Spinal cord (tissue), 10 donors: Measurements from ENCODE around the gene PTPN14. TPM values are rescaled to one million over a fixed set of nuclear protein-coding genes. Genes with fewer than 3 reads are reported as not detected.

Experiments
- DNase-seq, 6 donors: peaks; one replicate each; pipeline versions ENCODE4 v3.0.0 to v3.0.0-alpha.2; 2013 to 2015; ENCODE audit warnings: low spot score in 6 of 6, low read depth in 4 of 6
- H3K27ac ChIP-seq: one replicate; pipeline ENCODE4 v1.5.1; 2013; ENCODE audit warnings: low read depth, low read length, control low read depth
- H3K27me3 ChIP-seq: one replicate; pipeline ENCODE4 v1.6.1; 2013; ENCODE audit warnings: low read length; ENCODE audit not compliant: control insufficient read depth, insufficient read depth
- H3K36me3 ChIP-seq: one replicate; pipeline ENCODE4 v1.6.1; 2013; ENCODE audit warnings: low read length; ENCODE audit not compliant: control insufficient read depth, insufficient read depth
- H3K4me1 ChIP-seq: one replicate; pipeline ENCODE4 v1.6.1; 2013; ENCODE audit warnings: low read length; ENCODE audit not compliant: control insufficient read depth, insufficient read depth
- H3K4me3 ChIP-seq: one replicate; pipeline ENCODE4 v1.5.1; 2013; ENCODE audit warnings: low read depth, low read length, control low read depth
- H3K9me3 ChIP-seq: one replicate; pipeline ENCODE4 v1.6.1; 2013; ENCODE audit warnings: low read length; ENCODE audit not compliant: control insufficient read depth, insufficient read depth
- WGBS: methylation state at CpG from one replicate; pipeline ENCODE4 v1.1.5; 2013; ENCODE audit warnings: missing lambda C conversion rate; ENCODE audit not compliant: insufficient coverage; 5-methylcytosine and 5-hydroxymethylcytosine counted together
- polyA plus RNA-seq, 2 donors: library from polyadenylated mRNA; unstranded; fragments of 120-200 nt; gene quantifications; one replicate each; pipeline ENCODE4 v1.2.1, GENCODE V29; 2013; ENCODE audit not compliant: insufficient read length in 2 of 2
- total RNA-seq, 2 donors: library from RNA; depleted of rRNA in 1 of 2; stranded (reverse); fragments of 120-200 nt in 1 of 2; fragments of >200 nt in 1 of 2; gene quantifications; one replicate each; pipeline versions ENCODE4 v1.2.3 to v1.2.4, GENCODE V29; 2013 to 2014
- donor health status: healthy.

Gene PTPN14
- total and polyA plus RNA-seq, 4 donors, result 9.0 to 18.3 (median 13.3) TPM

DNA sequence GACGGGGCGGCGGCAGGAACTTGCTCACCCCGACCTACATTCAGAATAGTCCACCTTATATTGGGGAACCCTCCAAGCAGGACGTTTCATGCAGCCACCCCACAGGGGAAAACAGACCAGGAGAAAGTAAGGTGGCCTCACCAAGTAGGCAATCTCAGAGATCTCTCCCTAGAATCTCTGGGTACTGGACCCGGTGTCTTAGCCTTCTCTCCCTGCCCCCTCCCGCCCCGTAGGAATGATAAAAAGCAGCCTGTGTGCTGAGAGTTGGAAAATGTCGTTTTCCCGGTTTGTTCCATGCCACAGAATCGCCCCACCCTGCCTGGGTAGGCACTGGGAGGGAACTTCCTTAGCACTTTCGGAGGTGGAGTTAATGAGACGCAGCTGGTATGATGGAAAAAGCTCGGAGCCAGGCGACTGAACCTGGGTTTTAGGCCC is 789 bp upstream of the PTPN14 start:
- peak overlapping the region; percentile 82 for H3K4me3 ChIP-seq
- WGBS, result 6% methylated on average over 12 of the region's 15 CpGs
- DNase-seq, result peak in 2 of 6 donors; percentile 43 to 60
- peak overlapping the region; percentile 96 for H3K27ac ChIP-seq
- peaks cover 11% of the 10 kb centered on the region for H3K27me3 ChIP-seq
- peaks cover 23% of the 10 kb centered on the region for H3K4me1 ChIP-seq
- no peaks in the 10 kb centered on the region for H3K9me3 ChIP-seq
- no peaks in the 10 kb centered on the region for H3K36me3 ChIP-seq

DNA sequence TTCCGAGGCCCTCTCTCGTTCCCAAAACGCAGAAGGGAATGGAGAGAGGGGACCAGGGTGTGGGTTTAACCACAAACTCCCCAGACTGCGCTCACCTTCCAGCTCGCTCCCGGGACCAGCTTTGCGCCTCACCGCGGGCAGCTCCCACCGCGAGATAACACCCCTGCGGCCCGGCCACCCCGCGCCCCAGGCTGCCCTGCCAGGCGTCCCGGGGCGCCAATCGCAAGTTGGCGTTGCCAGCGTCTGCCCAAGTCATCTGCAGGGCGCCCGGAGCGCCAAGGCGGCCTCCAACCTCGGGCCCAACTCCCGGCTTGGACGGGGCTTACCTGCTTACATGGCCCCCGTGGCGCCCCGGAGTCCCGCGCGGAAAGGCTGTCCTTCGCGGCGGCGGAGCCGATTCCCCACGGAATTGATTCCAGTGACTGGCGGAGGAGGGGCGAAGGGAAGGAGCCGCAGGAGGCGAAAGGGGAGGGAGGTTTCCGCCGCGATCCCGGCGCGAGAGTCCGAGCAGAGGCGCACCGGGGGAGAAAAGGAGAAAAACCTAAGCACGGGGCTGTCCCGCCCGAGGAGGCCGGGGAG is 456 bp downstream of the PTPN14 start:
- H3K27me3 ChIP-seq, result peaks cover 11% of the 10 kb centered on the region
- no peak for DNase-seq
- H3K4me1 ChIP-seq, result peaks cover 23% of the 10 kb centered on the region
- H3K9me3 ChIP-seq, result no peaks in the 10 kb centered on the region
- peak overlapping the region; percentile 94 for H3K4me3 ChIP-seq
- WGBS, result under 1% methylated on average over 55 of the region's 57 CpGs
- H3K36me3 ChIP-seq, result no peaks in the 10 kb centered on the region
- peak overlapping the region; percentile 97 for H3K27ac ChIP-seq

DNA sequence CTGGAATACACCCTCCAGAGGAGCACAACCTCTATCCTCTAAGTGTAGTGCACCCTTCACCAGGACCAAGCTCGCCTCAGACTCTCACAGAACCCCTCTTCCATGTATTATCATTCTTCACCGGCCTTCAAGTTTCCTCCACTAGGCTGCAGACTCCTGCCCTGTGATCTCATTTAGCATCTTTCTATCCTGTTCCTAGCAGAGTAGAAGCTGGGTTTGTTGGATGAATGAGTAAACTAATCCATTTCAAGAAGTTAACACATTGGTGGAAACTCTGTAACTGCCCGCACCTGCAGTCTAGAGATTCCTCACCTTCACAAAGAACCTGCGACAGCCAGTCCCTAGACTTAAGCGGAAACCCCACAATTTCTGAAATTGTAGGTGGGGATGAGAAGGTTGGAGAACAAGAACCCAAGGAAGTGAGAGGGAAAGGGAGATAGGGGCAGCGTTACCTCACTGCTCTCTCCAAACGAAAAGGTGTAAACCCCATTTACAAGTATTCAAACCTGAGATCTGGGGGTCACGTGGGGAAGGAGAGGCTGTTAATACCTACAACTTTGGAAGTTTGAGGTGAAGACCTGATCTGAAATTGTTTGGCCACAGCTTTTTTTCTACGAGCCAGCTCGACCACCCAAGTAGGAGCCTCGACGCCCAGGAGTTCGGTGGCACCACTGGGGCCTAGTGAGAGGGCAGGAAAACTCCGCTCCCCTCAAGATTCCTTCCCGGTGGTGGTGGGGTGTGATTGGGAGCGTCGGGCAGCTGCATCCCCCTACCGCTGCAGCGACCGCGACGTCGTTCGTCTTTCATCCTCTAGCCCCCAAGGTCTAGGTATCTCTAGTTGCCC is 1.2 kb downstream of the PTPN14 start:
- H3K4me3 ChIP-seq, result peak overlapping the region; percentile 94
- DNase-seq, result peak in 1 of 6 donors; percentile 17
- H3K4me1 ChIP-seq, result peaks cover 23% of the 10 kb centered on the region
- peak overlapping the region; percentile 97 for H3K27ac ChIP-seq
- 14% methylated on average over 7 of the region's 24 CpGs for WGBS
- no peaks in the 10 kb centered on the region for H3K9me3 ChIP-seq
- peaks cover 11% of the 10 kb centered on the region for H3K27me3 ChIP-seq
- H3K36me3 ChIP-seq, result no peaks in the 10 kb centered on the region

DNA sequence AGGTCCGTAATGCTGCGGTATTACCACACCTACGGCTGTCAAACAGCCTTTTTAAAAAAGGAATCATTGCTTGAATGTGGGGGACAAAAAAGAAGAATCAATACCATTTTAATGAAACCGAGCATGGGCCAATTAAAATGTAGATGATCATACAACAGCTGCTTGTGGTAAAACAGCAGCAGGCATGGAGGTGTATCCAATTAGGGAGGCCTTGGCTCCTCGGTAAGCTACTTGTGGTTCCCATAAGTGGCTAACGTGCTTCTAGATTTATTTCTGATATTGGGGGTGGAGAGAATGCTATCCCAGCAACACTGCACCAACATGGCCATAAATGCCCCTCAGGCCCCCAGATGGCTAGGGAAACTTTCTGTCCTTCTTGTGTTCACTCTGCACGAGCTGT is 1.8 kb downstream of the PTPN14 start:
- peaks cover 11% of the 10 kb centered on the region for H3K27me3 ChIP-seq
- H3K36me3 ChIP-seq, result no peaks in the 10 kb centered on the region
- DNase-seq, result no peak
- H3K9me3 ChIP-seq, result no peaks in the 10 kb centered on the region
- H3K4me1 ChIP-seq, result peaks cover 23% of the 10 kb centered on the region
- 31% methylated on average over 3 of the region's 7 CpGs for WGBS
- peak overlapping the region; percentile 94 for H3K4me3 ChIP-seq
- H3K27ac ChIP-seq, result peak overlapping the region; percentile 58

DNA sequence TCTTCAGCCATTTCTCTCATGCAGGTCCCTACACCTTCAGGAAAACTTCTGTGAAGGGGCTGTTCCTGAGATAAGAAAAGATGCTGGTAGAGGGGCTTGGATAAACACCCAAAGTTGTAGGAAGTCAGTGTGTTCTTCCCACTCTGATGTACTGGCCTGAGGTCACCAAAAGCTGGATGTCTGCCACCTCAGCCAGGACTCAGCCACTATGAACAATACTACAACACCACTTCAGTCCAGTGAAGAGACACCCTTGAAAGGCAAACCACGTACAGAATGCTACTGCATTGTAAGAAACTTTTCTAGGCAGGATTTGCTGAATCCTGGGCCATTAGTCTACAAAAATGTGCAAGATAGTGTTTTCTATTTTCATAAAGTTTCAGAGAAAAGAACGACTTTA is 2.4 kb downstream of the PTPN14 start:
- WGBS, result no CpG with 5 or more reads among the region's 2 CpGs
- H3K27me3 ChIP-seq, result peaks cover 11% of the 10 kb centered on the region
- peak overlapping the region; percentile 94 for H3K4me3 ChIP-seq
- H3K36me3 ChIP-seq, result no peaks in the 10 kb centered on the region
- H3K4me1 ChIP-seq, result peaks cover 23% of the 10 kb centered on the region
- no peaks in the 10 kb centered on the region for H3K9me3 ChIP-seq
- peak in 4 of 6 donors; percentile 38 to 77 (median 62) for DNase-seq
- peak overlapping the region; percentile 58 for H3K27ac ChIP-seq

DNA sequence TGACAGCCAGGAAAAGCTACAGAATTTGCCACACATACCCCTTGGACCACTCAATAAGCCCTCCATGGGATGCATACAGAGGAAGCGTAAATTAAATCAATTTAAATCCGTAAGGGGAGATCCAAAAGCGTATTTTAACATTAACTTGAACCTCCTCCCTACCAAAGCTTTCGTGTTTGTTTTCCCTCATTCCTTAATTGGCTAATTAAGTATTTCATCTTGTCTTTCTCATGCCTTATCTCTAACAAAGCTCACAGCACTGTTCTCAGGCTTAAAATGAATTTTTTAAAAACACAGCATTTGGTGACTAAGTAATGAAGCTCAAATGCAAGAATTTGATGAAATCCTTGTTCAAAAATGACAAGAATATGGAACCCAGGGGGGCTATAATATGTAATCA is 3.1 kb downstream of the PTPN14 start:
- peak in 1 of 6 donors; percentile 58 for DNase-seq
- Histone ChIP-seq H3K27me3 (peaks cover 11% of the 10 kb centered on the region), H3K4me1 (peaks cover 23% of the 10 kb centered on the region), H3K36me3 (no peaks in the 10 kb centered on the region), H3K9me3 (no peaks in the 10 kb centered on the region), H3K4me3 (no peak overlapping the region), H3K27ac (no peak overlapping the region)
- WGBS, result 60% methylated on average over 4 of the region's 4 CpGs

DNA sequence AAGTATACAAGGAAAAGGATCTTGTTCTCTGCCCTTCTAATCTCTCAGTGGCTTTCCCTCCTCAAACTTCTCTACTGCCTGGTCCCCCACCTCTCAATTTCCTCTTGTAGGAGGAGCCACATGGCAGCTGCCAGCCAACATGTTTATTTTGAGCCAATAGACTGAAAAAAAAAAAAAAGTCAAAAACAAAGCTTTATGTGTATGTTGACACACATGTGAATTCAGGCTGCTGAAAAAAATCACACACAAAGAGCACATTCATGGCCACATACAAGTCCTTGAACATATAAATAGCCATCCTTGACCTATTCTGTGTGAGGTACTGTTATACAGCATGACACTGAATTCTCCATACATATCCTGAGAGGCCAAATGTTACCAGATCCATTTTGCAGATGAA is 3.7 kb downstream of the PTPN14 start:
- H3K9me3 ChIP-seq, result no peaks in the 10 kb centered on the region
- H3K36me3 ChIP-seq, result no peaks in the 10 kb centered on the region
- peaks cover 21% of the 10 kb centered on the region for H3K4me1 ChIP-seq
- peaks cover 11% of the 10 kb centered on the region for H3K27me3 ChIP-seq
- H3K4me3 ChIP-seq, result no peak overlapping the region
- H3K27ac ChIP-seq, result no peak overlapping the region
- DNase-seq, result no peak

DNA sequence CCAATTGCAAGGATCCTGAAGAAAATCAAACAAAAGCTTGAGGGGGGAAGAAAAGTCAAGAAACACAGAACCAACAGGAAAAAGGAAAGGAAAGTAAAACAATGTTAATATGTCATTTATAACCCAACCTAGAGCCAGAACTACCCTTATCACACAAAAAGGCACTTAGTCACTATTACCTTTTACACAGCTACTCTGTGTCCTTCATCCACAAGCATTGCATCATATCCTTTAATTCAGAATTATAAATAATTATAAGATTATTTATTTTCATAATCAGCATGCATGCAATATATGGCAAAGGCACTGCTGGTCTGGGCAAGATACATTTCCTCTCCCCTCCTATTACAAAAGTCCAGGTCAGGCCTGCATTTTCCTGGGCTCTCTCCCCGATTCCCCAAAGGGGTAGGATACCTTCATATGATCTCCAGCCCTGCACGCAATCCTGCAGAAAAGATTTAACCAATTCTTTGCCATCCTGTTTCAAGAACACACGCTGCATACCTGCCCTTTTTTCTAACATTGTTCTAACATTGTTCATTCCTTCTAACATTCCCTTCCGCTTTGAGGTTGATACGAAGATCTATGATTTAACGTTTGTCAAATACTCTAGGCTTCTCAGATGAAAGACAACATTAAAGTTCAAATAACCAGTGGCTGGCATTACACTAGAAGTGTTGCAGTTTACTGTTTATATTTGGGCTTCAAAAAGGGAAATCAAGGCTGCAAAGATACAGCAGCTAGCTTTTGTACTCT is 4.3 kb downstream of the PTPN14 start:
- Histone ChIP-seq H3K4me1 (peaks cover 14% of the 10 kb centered on the region), H3K36me3 (no peaks in the 10 kb centered on the region), H3K4me3 (no peak overlapping the region), H3K9me3 (no peaks in the 10 kb centered on the region), H3K27ac (no peak overlapping the region), H3K27me3 (peaks cover 8% of the 10 kb centered on the region)
- no peak for DNase-seq
- WGBS, result 69% methylated on average over 3 of the region's 6 CpGs

DNA sequence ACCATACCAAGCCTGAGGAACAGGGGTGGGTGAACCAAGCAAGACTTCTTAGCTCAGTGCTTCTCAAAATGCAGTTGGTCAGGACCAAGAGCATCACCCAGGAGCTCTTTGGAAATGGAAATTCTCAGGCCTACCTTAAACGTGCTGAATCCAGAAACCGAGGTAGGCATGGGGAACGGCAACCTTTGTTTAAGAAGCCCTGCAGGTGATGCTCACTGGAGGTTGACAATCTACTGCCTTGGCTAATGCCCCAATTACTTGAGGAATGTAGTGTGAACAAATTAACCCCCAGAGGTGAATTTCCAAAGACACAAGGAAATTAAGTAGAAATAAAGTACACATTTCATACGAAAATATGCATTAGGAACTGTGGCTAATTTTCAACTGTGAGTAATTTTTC is 5.3 kb downstream of the PTPN14 start:
- Histone ChIP-seq H3K4me1 (peaks cover 7% of the 10 kb centered on the region), H3K27me3 (peaks cover 5% of the 10 kb centered on the region), H3K27ac (no peak overlapping the region), H3K9me3 (no peaks in the 10 kb centered on the region), H3K36me3 (no peaks in the 10 kb centered on the region), H3K4me3 (no peak overlapping the region)
- WGBS, result 70% methylated on average over 3 of the region's 4 CpGs
- DNase-seq, result no peak
